SU-DHL-6 (cell line): Measurements from ENCODE around the gene TCF12.
"Not testable (repeated sequence)": the region's sequence is repeated elsewhere in the genome, so short reads cannot be mapped to it uniquely, and the experiment has no call there.

Experiments
- EZH2phosphoT487 ChIP-seq: fragments of 200-600 bp; sonication (generic), shearing (Covaris generic); conservative IDR thresholded peaks from 2 replicates; pipeline ENCODE4 v1.6.1; 2018; ENCODE audit warnings: mild to moderate bottlenecking, antibody characterized with exemption, low read length, moderate library complexity, mixed read lengths
- TF ChIP-seq, protein P1 (sequence below): fragments of 200-600 bp; sonication (generic); IDR thresholded peaks from one replicate; pipeline ENCODE4 v1.5.1; 2017; ENCODE audit warnings: antibody characterized with exemption, mild to moderate bottlenecking, low read length, moderate library complexity; ENCODE audit not compliant: insufficient read depth, poor library complexity, severe bottlenecking

- TF ChIP-seq EZH2phosphoT487 = not testable (repeated sequence)
- TF ChIP-seq, protein P1, sequence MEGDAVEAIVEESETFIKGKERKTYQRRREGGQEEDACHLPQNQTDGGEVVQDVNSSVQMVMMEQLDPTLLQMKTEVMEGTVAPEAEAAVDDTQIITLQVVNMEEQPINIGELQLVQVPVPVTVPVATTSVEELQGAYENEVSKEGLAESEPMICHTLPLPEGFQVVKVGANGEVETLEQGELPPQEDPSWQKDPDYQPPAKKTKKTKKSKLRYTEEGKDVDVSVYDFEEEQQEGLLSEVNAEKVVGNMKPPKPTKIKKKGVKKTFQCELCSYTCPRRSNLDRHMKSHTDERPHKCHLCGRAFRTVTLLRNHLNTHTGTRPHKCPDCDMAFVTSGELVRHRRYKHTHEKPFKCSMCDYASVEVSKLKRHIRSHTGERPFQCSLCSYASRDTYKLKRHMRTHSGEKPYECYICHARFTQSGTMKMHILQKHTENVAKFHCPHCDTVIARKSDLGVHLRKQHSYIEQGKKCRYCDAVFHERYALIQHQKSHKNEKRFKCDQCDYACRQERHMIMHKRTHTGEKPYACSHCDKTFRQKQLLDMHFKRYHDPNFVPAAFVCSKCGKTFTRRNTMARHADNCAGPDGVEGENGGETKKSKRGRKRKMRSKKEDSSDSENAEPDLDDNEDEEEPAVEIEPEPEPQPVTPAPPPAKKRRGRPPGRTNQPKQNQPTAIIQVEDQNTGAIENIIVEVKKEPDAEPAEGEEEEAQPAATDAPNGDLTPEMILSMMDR = not testable (repeated sequence)
Measured at GRCh38 chr15:57150866-57151203, 232.4 kb downstream of the TCF12 start.
